GM23338 (cell line): Measurements from ENCODE around the gene MYCL.

Experiments
- CTCF ChIP-seq, 2 experiments: fragments of 200-600 bp in 1 of 2; sonication (generic) in 1 of 2; conservative IDR thresholded peaks; 2 replicates each; pipeline versions ENCODE4 v1.5.1 to v1.6.1; 2016 to 2017; ENCODE audit warnings: antibody characterized with exemption in 2 of 2, low read depth in 2 of 2, mild to moderate bottlenecking in 2 of 2, moderate library complexity in 1 of 2
- NANOG ChIP-seq: IDR thresholded peaks from 2 replicates; pipeline ENCODE4 v1.6.1; 2016; ENCODE audit warnings: antibody characterized with exemption, borderline replicate concordance
- POLR2AphosphoS5 ChIP-seq: IDR thresholded peaks from 2 replicates; pipeline ENCODE4 v1.6.1; 2016; ENCODE audit warnings: antibody characterized with exemption, low read depth

DNA sequence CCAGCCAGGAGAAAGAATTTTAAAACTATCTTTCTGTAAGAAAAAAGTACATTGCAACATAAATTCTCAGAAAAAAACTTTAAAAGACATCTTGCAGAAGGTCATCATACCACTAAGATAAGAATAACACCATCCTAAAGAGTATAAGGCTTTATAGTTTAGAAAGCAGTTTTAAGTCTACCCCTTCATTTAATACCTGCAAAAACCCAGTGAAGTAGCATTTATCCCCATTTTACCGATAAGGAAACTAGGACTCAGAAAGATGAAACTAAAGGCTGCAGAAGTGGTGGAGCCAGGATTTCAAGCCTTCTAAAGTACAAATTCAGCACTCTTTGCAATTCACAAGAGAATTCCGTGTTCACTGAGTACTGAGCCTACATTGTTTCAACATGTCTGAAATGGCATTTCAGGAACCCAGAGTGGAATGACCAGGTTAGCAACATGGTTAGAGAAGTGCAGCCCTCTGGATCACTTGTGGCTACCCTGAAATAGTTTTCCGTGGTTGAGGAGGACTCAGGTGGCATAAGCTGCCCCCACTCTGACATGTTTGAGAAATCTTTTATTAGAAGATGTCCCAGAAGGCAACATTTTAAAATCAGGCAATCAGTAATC lies 6.7 kb downstream of the MYCL start:
- no peak for TF ChIP-seq POLR2AphosphoS5
- no peak for TF ChIP-seq NANOG
- no peak for TF ChIP-seq CTCF (conservative IDR thresholded peaks at IDR 0.05; ENCODE audit: low read depth in 2 of 2)
